Smooth muscle cell (in vitro differentiated cells): ENCODE measurements around the gene MAP4K1. TPM values are rescaled to one million over a fixed set of nuclear protein-coding genes. Genes with fewer than 3 reads are reported as not detected.
"Not testable (repeated sequence)": the region's sequence is repeated elsewhere in the genome, so short reads cannot be mapped to it uniquely, and the experiment has no call there.

Experiments
- DNase-seq: peaks from one replicate; lab custom pipeline; 2025; ENCODE audit not compliant: unreplicated experiment; lab: John Stamatoyannopoulos, UW
- H2AFZ ChIP-seq: fragments of 200-600 bp; sonication (generic); 2 replicates; pipeline ENCODE4 v1.6.0; 2016; ENCODE audit warnings: antibody characterized with exemption, low read depth, mild to moderate bottlenecking
- H3F3A ChIP-seq: fragments of 200-600 bp; sonication (generic); 2 replicates; pipeline ENCODE4 v1.6.0; 2017; ENCODE audit warnings: antibody characterized with exemption, low read depth
- H3K27ac ChIP-seq: fragments of 200-600 bp; sonication (generic); 2 replicates; pipeline ENCODE4 v1.5.1; 2016; ENCODE audit warnings: low read depth, mild to moderate bottlenecking
- H3K27me3 ChIP-seq: fragments of 200-600 bp; sonication (generic); 2 replicates; pipeline ENCODE4 v1.6.1; 2016; ENCODE audit warnings: low read depth, mild to moderate bottlenecking
- H3K36me3 ChIP-seq: fragments of 200-600 bp; sonication (generic); 2 replicates; pipeline ENCODE4 v1.5.1; 2016; ENCODE audit warnings: low read depth
- H3K4me1 ChIP-seq: fragments of 200-600 bp; sonication (generic); 2 replicates; pipeline ENCODE4 v1.5.1; 2016; ENCODE audit warnings: low read depth
- H3K4me2 ChIP-seq: fragments of 200-600 bp; sonication (generic); 2 replicates; pipeline ENCODE4 v1.6.0; 2016; ENCODE audit warnings: mild to moderate bottlenecking
- H3K4me3 ChIP-seq: fragments of 200-600 bp; sonication (generic); 2 replicates; pipeline ENCODE4 v1.5.1; 2016; ENCODE audit warnings: mild to moderate bottlenecking
- H3K79me2 ChIP-seq: fragments of 200-600 bp; sonication (generic); 2 replicates; pipeline ENCODE4 v1.6.0; 2016; ENCODE audit warnings: low read depth, mild to moderate bottlenecking
- H3K9ac ChIP-seq: fragments of 200-600 bp; sonication (generic); 2 replicates; pipeline ENCODE4 v1.6.0; 2016; ENCODE audit warnings: low read depth
- H3K9me3 ChIP-seq: fragments of 200-600 bp; sonication (generic); replicated peaks from 2 replicates; pipeline ENCODE4 v1.5.1; 2016; ENCODE audit warnings: low read depth
- H4K20me1 ChIP-seq: fragments of 200-600 bp; sonication (generic); 2 replicates; pipeline ENCODE4 v1.6.0; 2016; ENCODE audit warnings: low read depth
- WGBS: methylation state at CpG from one replicate; pipeline ENCODE4 v1.1.7; 2016; ENCODE audit warnings: low lambda C conversion rate; 5-methylcytosine and 5-hydroxymethylcytosine counted together
- polyA plus RNA-seq: library from polyadenylated mRNA; unstranded; fragments of >200 nt; fragmentation: Nextera tagmentation; extraction: Ambion mirVana; gene quantifications from 2 replicates; pipeline ENCODE4 v1.2.1, GENCODE V29; 2016
- total RNA-seq: library from RNA; depleted of rRNA; stranded (reverse); fragments of >200 nt; gene quantifications from 2 replicates; pipeline ENCODE4 v1.2.3, GENCODE V29; 2014
- TF ChIP-seq, protein P1 (sequence below): fragments of 200-600 bp; sonication (generic); IDR thresholded peaks from 2 replicates; pipeline ENCODE4 v1.5.1; 2017; ENCODE audit warnings: borderline replicate concordance, mild to moderate bottlenecking, antibody characterized with exemption; ENCODE audit not compliant: insufficient read depth, poor library complexity, severe bottlenecking

The MAP4K1 gene
- total and polyA plus RNA-seq, 2 experiments from 2014 or later: 0.22 to 0.91 TPM

DNA sequence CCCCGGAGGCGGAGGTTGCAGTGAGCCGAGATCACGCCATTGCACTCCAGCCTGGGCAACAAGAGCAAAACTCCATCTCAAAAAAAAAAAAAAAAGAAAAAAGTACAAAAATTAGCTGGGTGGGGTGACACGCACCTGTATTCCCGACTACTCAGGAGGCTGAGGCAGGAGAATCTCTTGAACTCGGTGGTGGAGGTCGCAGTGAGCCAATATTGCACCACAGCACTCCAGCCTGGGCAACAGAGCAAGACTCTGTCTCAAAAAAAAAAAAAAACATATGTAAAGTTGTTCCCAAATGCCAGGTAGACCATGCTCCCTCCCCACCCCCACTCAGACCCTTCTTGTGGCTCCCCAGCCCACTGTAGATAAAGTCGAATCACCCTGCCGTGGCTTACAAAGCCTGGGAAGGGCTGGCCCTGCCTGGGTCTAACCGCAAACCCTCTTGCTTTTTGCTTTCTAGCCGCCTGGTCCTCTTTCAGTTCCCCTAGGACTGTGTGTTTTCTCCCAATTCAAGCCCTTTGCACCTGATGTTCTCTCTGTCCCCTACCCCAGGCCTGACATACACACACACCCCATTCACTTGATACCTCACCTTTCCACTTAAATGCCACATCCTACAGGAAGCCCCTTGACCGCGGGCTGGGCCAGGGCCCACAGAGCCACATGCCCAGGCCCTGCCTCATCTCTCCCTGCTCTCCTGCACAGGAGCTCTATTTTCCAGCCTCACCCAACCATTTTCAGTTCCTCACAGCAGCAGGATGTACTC lies 34.4 kb downstream of the MAP4K1 start:
- no peak overlapping the region for H3K27ac ChIP-seq

DNA sequence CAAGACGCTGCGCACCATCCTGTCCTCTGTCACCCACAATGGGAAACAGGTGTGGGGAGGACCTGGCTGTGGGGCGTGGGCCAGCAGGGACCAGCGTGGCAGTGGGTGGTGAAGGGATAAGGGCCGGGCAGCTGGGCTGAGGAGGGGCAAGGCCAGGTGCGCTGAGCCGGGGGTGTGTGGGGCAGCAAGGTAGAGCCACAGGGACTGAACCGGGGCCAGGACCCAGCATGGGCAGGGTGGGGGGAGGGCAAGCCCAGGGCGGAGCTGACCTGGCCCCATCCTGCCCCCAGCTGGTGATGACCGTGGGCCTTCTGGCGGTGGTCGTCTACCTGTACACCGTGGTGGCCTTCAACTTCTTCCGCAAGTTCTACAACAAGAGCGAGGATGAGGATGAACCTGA lies 37.7 kb downstream of the MAP4K1 start:
- H3K27ac ChIP-seq: no peak overlapping the region
- H3K9me3 ChIP-seq: no peaks in the 10 kb centered on the region
- H2AFZ ChIP-seq: no peak overlapping the region
- no peaks in the 10 kb centered on the region for H3F3A ChIP-seq
- DNase-seq: no peak
- WGBS: 97% methylated on average over 12 of the region's 15 CpGs
- TF ChIP-seq, protein P1, sequence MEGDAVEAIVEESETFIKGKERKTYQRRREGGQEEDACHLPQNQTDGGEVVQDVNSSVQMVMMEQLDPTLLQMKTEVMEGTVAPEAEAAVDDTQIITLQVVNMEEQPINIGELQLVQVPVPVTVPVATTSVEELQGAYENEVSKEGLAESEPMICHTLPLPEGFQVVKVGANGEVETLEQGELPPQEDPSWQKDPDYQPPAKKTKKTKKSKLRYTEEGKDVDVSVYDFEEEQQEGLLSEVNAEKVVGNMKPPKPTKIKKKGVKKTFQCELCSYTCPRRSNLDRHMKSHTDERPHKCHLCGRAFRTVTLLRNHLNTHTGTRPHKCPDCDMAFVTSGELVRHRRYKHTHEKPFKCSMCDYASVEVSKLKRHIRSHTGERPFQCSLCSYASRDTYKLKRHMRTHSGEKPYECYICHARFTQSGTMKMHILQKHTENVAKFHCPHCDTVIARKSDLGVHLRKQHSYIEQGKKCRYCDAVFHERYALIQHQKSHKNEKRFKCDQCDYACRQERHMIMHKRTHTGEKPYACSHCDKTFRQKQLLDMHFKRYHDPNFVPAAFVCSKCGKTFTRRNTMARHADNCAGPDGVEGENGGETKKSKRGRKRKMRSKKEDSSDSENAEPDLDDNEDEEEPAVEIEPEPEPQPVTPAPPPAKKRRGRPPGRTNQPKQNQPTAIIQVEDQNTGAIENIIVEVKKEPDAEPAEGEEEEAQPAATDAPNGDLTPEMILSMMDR: no peak
- H4K20me1 ChIP-seq: no peaks in the 10 kb centered on the region
- H3K79me2 ChIP-seq: no peaks in the 10 kb centered on the region
- H3K9ac ChIP-seq: no peak overlapping the region
- H3K27me3 ChIP-seq: no peaks in the 10 kb centered on the region
- H3K4me2 ChIP-seq: no peak overlapping the region
- H3K4me3 ChIP-seq: no peak overlapping the region
- no peaks in the 10 kb centered on the region for H3K36me3 ChIP-seq
- no peaks in the 10 kb centered on the region for H3K4me1 ChIP-seq

More for the DNA sequence above, 34.4 kb downstream of the MAP4K1 start:
- no peak overlapping the region for H3K9ac ChIP-seq
- no peaks in the 10 kb centered on the region for H3K27me3 ChIP-seq
- WGBS: 95% methylated on average over 14 of the region's 14 CpGs
- no peak overlapping the region for H3K4me3 ChIP-seq
- no peak overlapping the region for H2AFZ ChIP-seq
- no peaks in the 10 kb centered on the region for H3K79me2 ChIP-seq
- no peaks in the 10 kb centered on the region for H3K36me3 ChIP-seq
- no peaks in the 10 kb centered on the region for H3K4me1 ChIP-seq
- H4K20me1 ChIP-seq: no peaks in the 10 kb centered on the region
- H3F3A ChIP-seq: no peaks in the 10 kb centered on the region
- DNase-seq: no peak
- TF ChIP-seq, protein P1: no peak
- H3K4me2 ChIP-seq: no peak overlapping the region
- H3K9me3 ChIP-seq: no peaks in the 10 kb centered on the region

GRCh38 chr19:38579304-38579703 lies 38.4 kb downstream of the MAP4K1 start:
- H3K27ac ChIP-seq, H3K4me2 ChIP-seq, H3K4me1 ChIP-seq, H3K27me3 ChIP-seq, H3K9me3 ChIP-seq, H3K9ac ChIP-seq, H4K20me1 ChIP-seq, H3F3A ChIP-seq, H3K36me3 ChIP-seq, H3K4me3 ChIP-seq, H3K79me2 ChIP-seq, DNase-seq, H2AFZ ChIP-seq: not testable (repeated sequence)
- 94% methylated on average over 6 of the region's 6 CpGs for WGBS

GRCh38 chr19:38577826-38578225 lies 39.9 kb downstream of the MAP4K1 start:
- Histone ChIP-seq H4K20me1 (no peaks in the 10 kb centered on the region), H2AFZ (no peak overlapping the region), H3K9ac (no peak overlapping the region), H3K36me3 (no peaks in the 10 kb centered on the region), H3K27me3 (no peaks in the 10 kb centered on the region), H3K4me2 (no peak overlapping the region), H3F3A (no peaks in the 10 kb centered on the region), H3K9me3 (no peaks in the 10 kb centered on the region), H3K79me2 (no peaks in the 10 kb centered on the region), H3K4me1 (no peaks in the 10 kb centered on the region), H3K27ac (no peak overlapping the region), H3K4me3 (no peak overlapping the region)
- TF ChIP-seq, protein P1: no peak
- 95% methylated on average over 11 of the region's 11 CpGs for WGBS
- no peak for DNase-seq
